HG03135 (cell line): ENCODE results near the gene PHACTR3.

ENCODE experiments used
- ATAC-seq: cut with Tn5 transposase; IDR thresholded peaks from one replicate; pipeline ENCODE4 v1.9.1; 2021; ENCODE audit warnings: mild to moderate bottlenecking, moderate library complexity; ENCODE audit not compliant: unreplicated experiment

The PHACTR3 gene

GRCh38 chr20:59644371-59644939 lies 40.1 kb downstream of the PHACTR3 start:
- no peak for ATAC-seq

GRCh38 chr20:59645271-59645670 lies 40.9 kb downstream of the PHACTR3 start:
- ATAC-seq, result no peak

GRCh38 chr20:59645761-59646171 lies 41.4 kb downstream of the PHACTR3 start:
- ATAC-seq, result no peak

GRCh38 chr20:59646487-59646886 lies 42.1 kb downstream of the PHACTR3 start:
- no peak for ATAC-seq

GRCh38 chr20:59647271-59647670 lies 42.9 kb downstream of the PHACTR3 start:
- no peak for ATAC-seq

- no peak for ATAC-seq
These were observed 44.2 kb downstream of the PHACTR3 start for GRCh38 chr20:59648466-59649070.

GRCh38 chr20:59650418-59650817 lies 46.1 kb downstream of the PHACTR3 start:
- no peak for ATAC-seq

- no peak for ATAC-seq
These were observed 48.0 kb downstream of the PHACTR3 start for GRCh38 chr20:59652381-59652780.

GRCh38 chr20:59656417-59656816 lies 52.1 kb downstream of the PHACTR3 start:
- ATAC-seq, result no peak

- ATAC-seq, result no peak
These were observed 53.2 kb downstream of the PHACTR3 start for GRCh38 chr20:59657459-59658046.

- no peak for ATAC-seq
These were observed 56.1 kb downstream of the PHACTR3 start for GRCh38 chr20:59660471-59660870.

- ATAC-seq, result no peak
These were observed 56.8 kb downstream of the PHACTR3 start for GRCh38 chr20:59661153-59661552.

GRCh38 chr20:59661621-59662020 lies 57.3 kb downstream of the PHACTR3 start:
- no peak for ATAC-seq

GRCh38 chr20:59662161-59662560 lies 57.8 kb downstream of the PHACTR3 start:
- ATAC-seq, result no peak

- no peak for ATAC-seq
These were observed 58.6 kb downstream of the PHACTR3 start for GRCh38 chr20:59662856-59663512.

- no peak for ATAC-seq
These were observed 59.2 kb downstream of the PHACTR3 start for GRCh38 chr20:59663513-59664060.

GRCh38 chr20:59664421-59664941 lies 60.1 kb downstream of the PHACTR3 start:
- no peak for ATAC-seq

- ATAC-seq, result no peak
These were observed 61.6 kb downstream of the PHACTR3 start for GRCh38 chr20:59665656-59666555.

- no peak for ATAC-seq
These were observed 62.2 kb downstream of the PHACTR3 start for GRCh38 chr20:59666586-59666985.

- no peak for ATAC-seq
These were observed 62.8 kb downstream of the PHACTR3 start for GRCh38 chr20:59667131-59667530.
